Prostate gland (tissue), 2 donors: Measurements from ENCODE around the gene ZNF827.

Source experiments
- POLR2A ChIP-seq: fragments of 450-650 bp; IDR thresholded peaks from one replicate; pipeline ENCODE4 v1.6.1; 2016; ENCODE audit warnings: antibody characterized with exemption, mild to moderate bottlenecking
- POLR2AphosphoS5 ChIP-seq: sonication (generic); formaldehyde crosslinking; IDR thresholded peaks from one replicate; pipeline ENCODE4 v1.6.1; 2017; ENCODE audit warnings: antibody characterized with exemption
- TF ChIP-seq, protein P1 (sequence below), 4 experiments: fragments of 200-600 bp in 2 of 4; fragments of 450-650 bp in 2 of 4; sonication (generic) in 2 of 4; IDR thresholded peaks; 1 replicate in 3 of 4; 2 replicates in 1 of 4; pipeline ENCODE4 v1.5.1; 2016 to 2019; ENCODE audit warnings: antibody characterized with exemption in 4 of 4, mild to moderate bottlenecking in 2 of 4, moderate library complexity in 2 of 4

DNA sequence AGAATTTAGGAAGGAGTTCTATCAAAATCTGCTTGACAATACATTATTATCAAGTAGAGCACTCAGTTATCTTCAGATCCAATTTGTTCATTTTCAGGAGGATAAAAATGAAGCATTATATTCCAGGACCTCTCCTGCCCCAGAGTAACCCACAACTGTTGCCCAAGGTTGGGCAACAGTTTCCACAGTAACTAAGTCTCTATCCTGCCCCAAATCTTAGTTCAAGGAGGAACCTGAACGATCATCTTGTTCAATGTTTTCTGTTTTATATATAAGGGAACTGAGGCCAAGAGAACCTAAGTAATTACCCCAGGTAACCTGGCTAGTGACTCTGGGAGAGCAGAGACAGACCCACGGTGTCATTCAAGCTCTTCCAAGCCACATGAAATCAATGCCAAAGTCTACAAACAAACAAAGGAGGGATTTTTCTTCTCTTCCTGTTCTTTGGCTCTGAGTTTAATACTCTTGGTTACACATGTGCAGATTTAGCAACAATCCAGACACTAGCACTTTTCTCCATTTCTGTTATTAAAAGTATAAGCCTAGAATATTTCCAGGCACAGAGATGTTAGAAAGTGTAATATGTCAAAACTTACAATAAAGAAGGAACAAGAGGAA is 153.1 kb downstream of the ZNF827 start:
- TF ChIP-seq, protein P1, sequence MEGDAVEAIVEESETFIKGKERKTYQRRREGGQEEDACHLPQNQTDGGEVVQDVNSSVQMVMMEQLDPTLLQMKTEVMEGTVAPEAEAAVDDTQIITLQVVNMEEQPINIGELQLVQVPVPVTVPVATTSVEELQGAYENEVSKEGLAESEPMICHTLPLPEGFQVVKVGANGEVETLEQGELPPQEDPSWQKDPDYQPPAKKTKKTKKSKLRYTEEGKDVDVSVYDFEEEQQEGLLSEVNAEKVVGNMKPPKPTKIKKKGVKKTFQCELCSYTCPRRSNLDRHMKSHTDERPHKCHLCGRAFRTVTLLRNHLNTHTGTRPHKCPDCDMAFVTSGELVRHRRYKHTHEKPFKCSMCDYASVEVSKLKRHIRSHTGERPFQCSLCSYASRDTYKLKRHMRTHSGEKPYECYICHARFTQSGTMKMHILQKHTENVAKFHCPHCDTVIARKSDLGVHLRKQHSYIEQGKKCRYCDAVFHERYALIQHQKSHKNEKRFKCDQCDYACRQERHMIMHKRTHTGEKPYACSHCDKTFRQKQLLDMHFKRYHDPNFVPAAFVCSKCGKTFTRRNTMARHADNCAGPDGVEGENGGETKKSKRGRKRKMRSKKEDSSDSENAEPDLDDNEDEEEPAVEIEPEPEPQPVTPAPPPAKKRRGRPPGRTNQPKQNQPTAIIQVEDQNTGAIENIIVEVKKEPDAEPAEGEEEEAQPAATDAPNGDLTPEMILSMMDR (IDR thresholded peaks at IDR 0.05), result no peak
- TF ChIP-seq POLR2A (no peak), POLR2AphosphoS5 (peak; percentile 67)
